ENCODE results near the gene COX7A2L.

The COX7A2L gene

GRCh38 chr2:42342061-42342794, 18.8 kb downstream of the COX7A2L start:
- DNase-seq (ENCODE audit: low read depth) = peak; percentile 93
- H3K4me3 ChIP-seq (ENCODE audit: low read length) = no peak overlapping the region
- no peak for TF ChIP-seq CTCF (conservative IDR thresholded peaks at IDR 0.05; ENCODE audit: low read length)

GRCh38 chr2:42340938-42341636, 19.9 kb downstream of the COX7A2L start:
- H3K4me3 ChIP-seq (ENCODE audit: low read length) = no peak overlapping the region
- DNase-seq (ENCODE audit: low read depth) = no peak
- TF ChIP-seq CTCF (conservative IDR thresholded peaks at IDR 0.05; ENCODE audit: low read length) = no peak

- DNase-seq (ENCODE audit: low read depth) = no peak
- no peak for TF ChIP-seq CTCF (conservative IDR thresholded peaks at IDR 0.05; ENCODE audit: low read length)
- no peak overlapping the region for H3K4me3 ChIP-seq (ENCODE audit: low read length)
Measured at GRCh38 chr2:42340045-42340937, 20.7 kb downstream of the COX7A2L start.

- no peak for TF ChIP-seq CTCF (conservative IDR thresholded peaks at IDR 0.05; ENCODE audit: low read length)
- H3K4me3 ChIP-seq (ENCODE audit: low read length) = no peak overlapping the region
- DNase-seq (ENCODE audit: low read depth) = no peak
Measured at GRCh38 chr2:42339191-42339912, 21.7 kb downstream of the COX7A2L start.

DNA sequence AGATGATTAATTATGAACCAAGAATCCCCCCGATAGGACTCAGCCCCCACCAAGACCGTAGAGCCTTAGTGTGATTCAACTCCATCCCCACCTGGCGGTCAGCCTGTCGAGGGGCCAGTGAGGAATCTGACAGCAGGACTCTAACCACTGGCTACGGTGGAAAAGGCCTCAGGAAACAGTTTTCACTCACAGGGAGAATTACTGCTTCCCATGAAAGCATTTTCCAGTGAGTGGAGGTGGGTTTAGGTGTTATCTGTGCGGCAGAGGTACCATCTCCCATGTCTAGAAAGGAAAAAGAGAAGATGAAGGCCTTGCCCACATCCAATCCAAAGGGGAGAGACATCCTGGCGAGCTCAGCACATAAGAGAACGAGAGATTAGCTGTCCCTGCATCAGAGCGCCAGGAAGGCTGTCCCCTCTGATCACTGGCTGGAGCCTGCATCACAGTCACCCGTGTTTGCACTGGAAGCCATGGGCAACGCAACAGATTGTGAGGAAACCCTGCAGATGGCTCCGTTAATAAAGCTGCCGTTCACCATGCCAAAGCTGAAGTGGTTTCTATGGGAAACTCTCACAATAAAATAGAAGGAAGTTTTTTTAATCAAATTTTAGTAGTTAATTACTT, 22.3 kb downstream of the COX7A2L start:
- H3K4me3 ChIP-seq (ENCODE audit: low read length) = no peak overlapping the region
- TF ChIP-seq CTCF (conservative IDR thresholded peaks at IDR 0.05; ENCODE audit: low read length) = no peak
- no peak for DNase-seq (ENCODE audit: low read depth)

DNA sequence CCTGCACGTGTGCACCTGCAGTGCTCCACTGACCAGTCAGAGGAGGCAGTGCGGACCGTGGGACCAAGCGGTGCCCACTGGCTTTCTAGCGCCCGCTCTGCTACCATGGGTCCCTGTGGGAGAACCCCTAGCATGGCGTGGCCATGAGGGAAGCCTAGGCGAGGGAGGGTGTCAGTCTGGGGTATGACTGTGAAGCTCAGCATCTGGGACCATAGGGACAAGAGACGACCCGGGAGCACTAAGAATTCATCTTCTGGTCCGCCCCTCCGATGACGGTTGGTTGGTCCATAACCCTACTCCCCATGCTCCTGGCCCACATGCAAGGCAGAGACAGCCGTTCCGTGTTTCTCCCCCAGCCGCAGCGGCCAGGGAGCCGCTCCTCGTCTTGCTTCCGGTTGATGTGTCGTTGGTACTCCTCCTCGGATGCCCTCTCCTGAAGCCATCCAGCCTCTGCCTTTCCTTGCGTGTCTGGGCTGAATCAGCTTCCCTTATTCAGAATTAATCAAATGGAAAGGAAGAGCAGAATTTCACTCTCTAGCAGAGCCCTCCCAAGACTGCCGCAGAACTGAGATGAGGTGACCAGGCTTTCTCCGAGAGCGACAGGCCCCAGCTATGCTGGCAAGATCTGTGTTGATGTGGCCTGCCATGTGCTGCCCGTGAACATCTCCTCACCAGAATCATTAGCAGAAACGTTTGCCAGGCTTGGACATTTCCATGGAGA, 23.0 kb downstream of the COX7A2L start:
- TF ChIP-seq CTCF (conservative IDR thresholded peaks at IDR 0.05; ENCODE audit: low read length) = no peak
- no peak overlapping the region for H3K4me3 ChIP-seq (ENCODE audit: low read length)
- DNase-seq (ENCODE audit: low read depth) = no peak
